MM.1S (cell line): ENCODE measurements around the gene PCSK4.
"Not testable (repeated sequence)": the region's sequence is repeated elsewhere in the genome, so short reads cannot be mapped to it uniquely, and the experiment has no call there.

Experiments
- DNase-seq: peaks from one replicate; pipeline ENCODE4 v3.0.0-alpha.2; 2015
- H2AFZ ChIP-seq: fragments of 300-600 bp; sonication (generic); 2 replicates; pipeline ENCODE4 v1.6.0; 2016; ENCODE audit warnings: antibody characterized with exemption, low read length
- H3F3A ChIP-seq: fragments of 300-600 bp; sonication (generic); 2 replicates; pipeline ENCODE4 v1.6.1; 2016; ENCODE audit warnings: mild to moderate bottlenecking, antibody characterized with exemption, low read length, moderate library complexity, mixed read lengths; ENCODE audit not compliant: insufficient read depth
- H3K27ac ChIP-seq: fragments of 300-600 bp; sonication (generic); 2 replicates; pipeline ENCODE4 v1.5.1; 2016; ENCODE audit warnings: mild to moderate bottlenecking, low read length
- H3K27me3 ChIP-seq: fragments of 300-600 bp; sonication (generic); replicated peaks from 2 replicates; pipeline ENCODE4 v1.6.0; 2016; ENCODE audit warnings: low read length; ENCODE audit not compliant: insufficient read depth
- H3K36me3 ChIP-seq: fragments of 300-600 bp; sonication (generic); replicated peaks from 2 replicates; pipeline ENCODE4 v1.6.1; 2016; ENCODE audit warnings: mild to moderate bottlenecking, low read length, mixed read lengths; ENCODE audit not compliant: insufficient read depth
- H3K4me1 ChIP-seq: fragments of 300-600 bp; sonication (generic); 2 replicates; pipeline ENCODE4 v1.6.1; 2016; ENCODE audit warnings: low read length, mixed read lengths
- H3K4me2 ChIP-seq: fragments of 300-600 bp; sonication (generic); 2 replicates; pipeline ENCODE4 v1.6.0; 2016; ENCODE audit warnings: low read depth, low read length
- H3K4me3 ChIP-seq: fragments of 300-600 bp; sonication (generic); 2 replicates; pipeline ENCODE4 v1.5.1; 2016; ENCODE audit warnings: low read length, mixed read lengths
- H3K79me2 ChIP-seq: fragments of 300-600 bp; sonication (generic); 2 replicates; pipeline ENCODE4 v1.6.1; 2016; ENCODE audit warnings: mixed run types, low read length, mixed read lengths
- H3K9ac ChIP-seq: fragments of 300-600 bp; sonication (generic); 2 replicates; pipeline ENCODE4 v1.6.1; 2016; ENCODE audit warnings: low read length, mixed read lengths
- H3K9me2 ChIP-seq: fragments of 300-600 bp; sonication (generic); replicated peaks from 2 replicates; pipeline ENCODE4 v1.6.1; 2016; ENCODE audit warnings: mild to moderate bottlenecking, low read length, mixed read lengths; ENCODE audit not compliant: insufficient read depth
- H3K9me3 ChIP-seq: fragments of 300-600 bp; sonication (generic); replicated peaks from 2 replicates; pipeline ENCODE4 v1.6.1; 2016; ENCODE audit warnings: mild to moderate bottlenecking, low read length, mixed read lengths; ENCODE audit not compliant: insufficient read depth
- H4K20me1 ChIP-seq: fragments of 300-600 bp; sonication (generic); 2 replicates; pipeline ENCODE4 v1.6.1; 2016; ENCODE audit warnings: mild to moderate bottlenecking, low read length, moderate library complexity, mixed read lengths; ENCODE audit not compliant: insufficient read depth
- CTCF ChIP-seq: fragments of 300-600 bp; sonication (generic); IDR thresholded peaks from 2 replicates; pipeline ENCODE4 v1.5.1; 2016; ENCODE audit warnings: antibody characterized with exemption, low read length, mixed read lengths
- EZH2 ChIP-seq: fragments of 300-600 bp; sonication (generic); optimal IDR thresholded peaks from 2 replicates; pipeline ENCODE3; 2017; ENCODE audit warnings: low read depth, mild to moderate bottlenecking, antibody characterized with exemption, low read length, mixed read lengths
- EZH2phosphoT487 ChIP-seq: fragments of 300-600 bp; sonication (generic); IDR thresholded peaks from 2 replicates; pipeline ENCODE4 v1.6.1; 2018; ENCODE audit warnings: antibody characterized with exemption, low read length

PCSK4 gene

GRCh38 chr19:1481893-1482360 is 8.2 kb downstream of the PCSK4 start:
- no peaks in the 10 kb centered on the region for H3K9me3 ChIP-seq

GRCh38 chr19:1481224-1481892 is 8.8 kb downstream of the PCSK4 start:
- Histone ChIP-seq H3K4me1 (no peaks in the 10 kb centered on the region), H4K20me1 (no peaks in the 10 kb centered on the region), H3K27me3 (peaks cover 30% of the 10 kb centered on the region), H3K36me3 (no peaks in the 10 kb centered on the region), H3K9ac (no peak overlapping the region), H3K27ac (no peak overlapping the region), H2AFZ (no peak overlapping the region), H3F3A (no peaks in the 10 kb centered on the region), H3K9me2 (no peaks in the 10 kb centered on the region), H3K4me3 (no peak overlapping the region), H3K9me3 (no peaks in the 10 kb centered on the region), H3K4me2 (no peak overlapping the region), H3K79me2 (peaks cover 26% of the 10 kb centered on the region)
- TF ChIP-seq CTCF (no peak), EZH2 (no peak), EZH2phosphoT487 (no peak)
- no peak for DNase-seq

More at GRCh38 chr19:1481893-1482360, 8.2 kb downstream of the PCSK4 start:
- TF ChIP-seq CTCF (no peak), EZH2phosphoT487 (no peak), EZH2 (no peak)
- Histone ChIP-seq H3F3A (no peaks in the 10 kb centered on the region), H3K4me2 (no peak overlapping the region), H2AFZ (no peak overlapping the region), H3K27me3 (peaks cover 36% of the 10 kb centered on the region), H3K9ac (no peak overlapping the region), H3K36me3 (no peaks in the 10 kb centered on the region), H4K20me1 (no peaks in the 10 kb centered on the region), H3K9me2 (no peaks in the 10 kb centered on the region), H3K4me1 (no peaks in the 10 kb centered on the region), H3K4me3 (no peak overlapping the region), H3K79me2 (peaks cover 20% of the 10 kb centered on the region), H3K27ac (no peak overlapping the region)
- DNase-seq = no peak

- no peaks in the 10 kb centered on the region for H3K9me3 ChIP-seq
- peak within 1 kb of the TSS; percentile 73 for H3K4me2 ChIP-seq
- TF ChIP-seq EZH2 = no peak
- TF ChIP-seq CTCF = no peak
- TF ChIP-seq EZH2phosphoT487 = no peak
- H3K9ac ChIP-seq = peak within 1 kb of the TSS; percentile 69
- H3K27me3 ChIP-seq = peaks cover 12% of the 10 kb centered on the region
- peak; percentile 99 for DNase-seq
- H3K4me1 ChIP-seq = no peaks in the 10 kb centered on the region
- no peaks in the 10 kb centered on the region for H3F3A ChIP-seq
- peak within 1 kb of the TSS; percentile 91 for H2AFZ ChIP-seq
- no peaks in the 10 kb centered on the region for H3K36me3 ChIP-seq
- H3K27ac ChIP-seq = peak within 1 kb of the TSS; percentile 66; the same call in 1 of the 2 replicates
- no peaks in the 10 kb centered on the region for H3K9me2 ChIP-seq
- peak within 1 kb of the TSS; percentile 73 for H3K4me3 ChIP-seq
- H3K79me2 ChIP-seq = peaks cover 40% of the 10 kb centered on the region
- H4K20me1 ChIP-seq = no peaks in the 10 kb centered on the region
These were observed 11.0 kb downstream of the PCSK4 start, which contains the start of gene C19orf25 for GRCh38 chr19:1478934-1479707. Gene C19orf25 (minus strand): TSS chr19:1479215. CDS start chr19:1478903, 312 bp downstream.

GRCh38 chr19:1477056-1477455 is 13.1 kb downstream of the PCSK4 start:
- Histone ChIP-seq H3K27me3 (peaks cover 12% of the 10 kb centered on the region; the same call in 1 of the 2 replicates), H3K79me2 (peaks cover 40% of the 10 kb centered on the region)
- not testable (repeated sequence) for DNase-seq, H3F3A ChIP-seq, H4K20me1 ChIP-seq, H3K4me1 ChIP-seq, H3K9me3 ChIP-seq, H3K4me2 ChIP-seq, H3K27ac ChIP-seq, H3K9ac ChIP-seq, H3K36me3 ChIP-seq, H2AFZ ChIP-seq, H3K4me3 ChIP-seq, H3K9me2 ChIP-seq
